ENCODE results near the gene TMTC1. TPM values are rescaled to one million over a fixed set of nuclear protein-coding genes. Genes with fewer than 3 reads are reported as not detected.

The TMTC1 gene
- total RNA-seq = 10 to 100 TPM; 20.5 to 80.6 (median 67.1) TPM

DNA sequence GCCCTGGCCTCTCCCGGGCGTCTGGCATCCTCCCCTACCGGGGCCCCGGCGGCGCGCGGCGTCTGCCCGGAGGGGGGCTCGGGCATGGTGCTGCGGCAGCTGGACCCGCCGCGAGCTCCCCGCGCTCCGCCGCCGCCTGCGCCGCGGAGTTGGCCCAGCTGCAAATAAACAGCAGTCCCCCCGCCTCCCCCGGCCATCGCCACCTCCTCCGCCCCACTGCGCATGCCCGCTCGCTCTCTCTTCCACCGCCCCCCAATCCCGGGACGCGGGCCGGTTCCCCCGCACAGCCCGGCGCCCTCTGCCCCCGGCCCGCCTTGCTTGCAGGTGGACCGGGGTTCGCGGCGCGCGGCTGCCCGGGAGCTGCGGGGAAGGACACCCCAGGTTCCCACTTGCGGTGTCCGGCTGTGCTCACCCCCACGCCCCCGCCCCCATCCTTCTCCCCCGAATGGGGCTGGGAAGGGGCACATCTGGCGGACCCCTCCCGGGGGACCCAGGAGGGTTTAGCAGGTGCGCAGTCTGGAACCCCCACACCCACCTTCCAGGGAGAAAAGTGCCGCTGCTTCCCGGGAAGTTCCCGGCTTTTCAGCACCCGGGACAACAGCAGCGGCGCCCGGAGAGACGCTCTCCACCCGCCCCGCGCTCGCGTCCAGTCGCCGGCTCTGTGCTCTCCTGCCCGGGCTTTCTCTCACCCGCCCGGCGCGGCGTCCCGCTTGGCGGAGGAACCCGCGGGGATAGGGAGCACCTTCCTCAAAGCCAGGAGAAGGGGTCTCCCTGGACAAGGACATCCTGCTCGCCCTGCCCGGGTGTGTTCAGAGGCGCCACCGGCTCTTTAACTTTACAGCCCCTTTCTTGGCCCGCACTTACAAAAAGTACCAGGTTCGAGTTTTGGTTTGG is at the start of gene TMTC1:
TMTC1 (minus strand) TSS at position 170 of the 894 bp plus-strand sequence. CDS start 191 bp downstream, outside the sequence.
- intact Hi-C loops (cut with DNase I; ENCODE audit: low total_unique reads) = no loop called here
- no peaks in the 10 kb centered on the region for H3K4me1 ChIP-seq
- no peaks in the 10 kb centered on the region for H3K27me3 ChIP-seq
- H3K4me3 ChIP-seq = peak within 1 kb of the TSS; percentile 63 to 64
- H3K9me3 ChIP-seq = no peaks in the 10 kb centered on the region
- peak; percentile 74 to 75 for DNase-seq
- H3K27ac ChIP-seq = peak within 1 kb of the TSS; percentile 82 to 84
- no peaks in the 10 kb centered on the region for H3K36me3 ChIP-seq
- TF ChIP-seq, protein P1, sequence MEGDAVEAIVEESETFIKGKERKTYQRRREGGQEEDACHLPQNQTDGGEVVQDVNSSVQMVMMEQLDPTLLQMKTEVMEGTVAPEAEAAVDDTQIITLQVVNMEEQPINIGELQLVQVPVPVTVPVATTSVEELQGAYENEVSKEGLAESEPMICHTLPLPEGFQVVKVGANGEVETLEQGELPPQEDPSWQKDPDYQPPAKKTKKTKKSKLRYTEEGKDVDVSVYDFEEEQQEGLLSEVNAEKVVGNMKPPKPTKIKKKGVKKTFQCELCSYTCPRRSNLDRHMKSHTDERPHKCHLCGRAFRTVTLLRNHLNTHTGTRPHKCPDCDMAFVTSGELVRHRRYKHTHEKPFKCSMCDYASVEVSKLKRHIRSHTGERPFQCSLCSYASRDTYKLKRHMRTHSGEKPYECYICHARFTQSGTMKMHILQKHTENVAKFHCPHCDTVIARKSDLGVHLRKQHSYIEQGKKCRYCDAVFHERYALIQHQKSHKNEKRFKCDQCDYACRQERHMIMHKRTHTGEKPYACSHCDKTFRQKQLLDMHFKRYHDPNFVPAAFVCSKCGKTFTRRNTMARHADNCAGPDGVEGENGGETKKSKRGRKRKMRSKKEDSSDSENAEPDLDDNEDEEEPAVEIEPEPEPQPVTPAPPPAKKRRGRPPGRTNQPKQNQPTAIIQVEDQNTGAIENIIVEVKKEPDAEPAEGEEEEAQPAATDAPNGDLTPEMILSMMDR (IDR thresholded peaks at IDR 0.05) = no peak
- peak; percentile 70 to 82 for TF ChIP-seq POLR2A (IDR thresholded peaks at IDR 0.05)

DNA sequence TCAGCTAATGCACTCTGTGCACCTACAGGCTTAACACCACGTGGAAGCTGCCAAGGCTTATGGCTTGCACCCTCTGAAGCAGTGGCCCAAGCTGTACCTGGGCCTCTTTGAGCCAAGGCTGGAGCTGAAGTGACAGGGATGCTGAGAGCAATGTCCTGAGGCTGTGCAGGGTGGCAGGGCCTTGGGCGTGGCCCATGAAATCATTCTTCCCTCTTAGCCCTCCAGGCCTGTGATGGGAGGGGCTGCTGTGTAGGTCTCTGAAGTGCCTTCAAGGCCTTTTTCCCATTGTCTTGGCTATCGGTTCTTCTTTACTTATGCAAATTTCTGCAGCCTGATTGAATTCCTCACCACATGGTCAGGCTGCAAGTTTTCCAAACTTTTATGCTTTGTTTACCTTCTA is 47.4 kb upstream of the TMTC1 start:
- Histone ChIP-seq H3K27ac (no peak overlapping the region), H3K4me1 (no peaks in the 10 kb centered on the region), H3K36me3 (no peaks in the 10 kb centered on the region), H3K4me3 (no peak overlapping the region), H3K27me3 (no peaks in the 10 kb centered on the region), H3K9me3 (no peaks in the 10 kb centered on the region)
- intact Hi-C loops (cut with DNase I; ENCODE audit: low total_unique reads) = no loop called here
- no peak for TF ChIP-seq POLR2A (IDR thresholded peaks at IDR 0.05)
- TF ChIP-seq, protein P1 (IDR thresholded peaks at IDR 0.05) = no peak
- no peak for DNase-seq

DNA sequence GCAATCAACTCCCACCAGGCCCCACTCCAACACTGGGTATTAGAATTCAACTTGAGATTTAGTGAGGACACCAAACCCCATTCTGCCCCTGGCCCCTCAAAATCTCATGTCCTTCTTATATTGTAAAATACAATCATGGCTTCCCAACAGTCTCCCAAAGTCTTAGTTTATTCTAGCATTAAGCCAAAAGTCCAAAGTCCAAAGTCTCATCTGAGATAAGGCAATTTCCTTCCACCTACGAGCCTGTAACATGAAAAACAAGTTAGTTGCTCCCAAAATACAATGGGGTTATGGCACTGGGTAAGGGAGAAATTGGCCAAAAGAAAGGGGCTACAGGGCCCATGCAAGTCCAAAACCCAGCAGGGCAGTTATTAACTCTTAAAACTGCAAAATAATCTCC is 46.6 kb upstream of the TMTC1 start:
- no peak for DNase-seq
- no peaks in the 10 kb centered on the region for H3K27me3 ChIP-seq
- TF ChIP-seq POLR2A (IDR thresholded peaks at IDR 0.05) = no peak
- TF ChIP-seq, protein P1 (IDR thresholded peaks at IDR 0.05) = no peak
- no peak overlapping the region for H3K4me3 ChIP-seq
- intact Hi-C loops (cut with DNase I; ENCODE audit: low total_unique reads) = no loop called here
- H3K36me3 ChIP-seq = no peaks in the 10 kb centered on the region
- no peaks in the 10 kb centered on the region for H3K4me1 ChIP-seq
- no peak overlapping the region for H3K27ac ChIP-seq
- H3K9me3 ChIP-seq = no peaks in the 10 kb centered on the region

DNA sequence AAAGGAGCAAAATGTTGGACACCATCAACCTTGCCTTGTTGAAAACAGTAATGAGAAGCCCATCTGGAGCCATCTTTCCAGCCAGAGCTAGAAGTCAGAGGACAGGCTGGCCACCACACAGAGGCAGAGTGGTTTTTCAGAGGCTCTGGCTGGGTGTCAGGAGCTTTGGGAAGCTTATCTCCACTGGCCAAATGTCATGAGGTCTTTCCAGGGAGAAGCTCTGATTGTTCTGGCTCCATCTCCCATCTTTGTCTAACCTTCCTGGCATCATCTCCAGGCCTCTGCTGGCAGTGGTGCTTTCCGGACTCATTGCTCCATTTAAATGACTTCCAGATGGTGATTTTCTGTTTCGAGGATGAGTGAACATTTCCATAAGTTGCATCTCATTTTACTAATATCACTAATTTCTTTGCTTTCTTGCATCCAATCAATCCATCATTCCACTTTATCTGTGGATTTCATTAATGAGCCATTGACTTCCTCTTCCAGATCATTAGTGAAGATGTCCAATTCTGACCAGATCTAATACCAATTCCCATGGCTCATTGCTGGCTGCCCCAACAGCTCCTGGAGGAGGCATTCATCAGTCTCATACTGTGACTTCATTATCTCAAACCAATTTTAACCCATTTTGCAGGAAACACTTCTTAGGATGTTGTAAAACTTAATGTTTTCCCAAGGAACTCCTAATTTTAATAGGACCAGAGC is 35.3 kb upstream of the TMTC1 start:
- Histone ChIP-seq H3K36me3 (no peaks in the 10 kb centered on the region), H3K4me3 (no peak overlapping the region), H3K9me3 (no peaks in the 10 kb centered on the region), H3K4me1 (no peaks in the 10 kb centered on the region), H3K27me3 (no peaks in the 10 kb centered on the region), H3K27ac (no peak overlapping the region)
- no peak for DNase-seq
- intact Hi-C loops (cut with DNase I; ENCODE audit: low total_unique reads) = no loop called here
- TF ChIP-seq, protein P1 (IDR thresholded peaks at IDR 0.05) = no peak
- no peak for TF ChIP-seq POLR2A (IDR thresholded peaks at IDR 0.05)

Data from uterus (tissue), 4 donors.